GM11168 (cell line): ENCODE results near the gene HGFAC.

Experiments used
- in situ Hi-C: fragments of 300-500 bp; cut with MboI; formaldehyde crosslinking; loops from one replicate; pipeline ENCODE4 v1.12.0; 2022; ENCODE audit warnings: low sequenced_read_pairs; ENCODE audit not compliant: unreplicated experiment

HGFAC gene

DNA sequence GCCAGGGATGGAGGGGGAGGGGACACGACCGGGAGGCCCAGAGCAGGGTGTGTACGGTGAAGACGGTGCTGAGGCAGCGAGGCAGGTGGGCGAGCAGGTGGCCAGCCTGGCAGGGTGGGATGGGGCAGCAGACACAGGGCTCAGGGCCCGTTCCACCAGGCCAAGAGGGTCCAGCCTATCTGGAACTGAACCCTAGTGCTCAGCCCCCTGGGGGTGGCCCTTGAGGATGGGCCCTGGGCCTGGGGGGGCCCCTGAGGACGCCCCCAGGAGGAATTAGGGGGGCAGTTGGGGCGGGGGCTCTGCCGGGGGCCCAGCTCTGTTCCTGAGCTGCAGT, 3.0 kb upstream of the HGFAC start:
- in situ Hi-C loops, result loop anchor here (10.0 kb wide), 1 partner anchor 54 kb away; no protein-coding TSS in a partner anchor

- in situ Hi-C loops, result loop anchor here (10.0 kb wide), 1 partner anchor 55 kb away; no protein-coding TSS in a partner anchor
These were observed 2.4 kb upstream of the HGFAC start for GRCh38 chr4:3439391-3439790.

DNA sequence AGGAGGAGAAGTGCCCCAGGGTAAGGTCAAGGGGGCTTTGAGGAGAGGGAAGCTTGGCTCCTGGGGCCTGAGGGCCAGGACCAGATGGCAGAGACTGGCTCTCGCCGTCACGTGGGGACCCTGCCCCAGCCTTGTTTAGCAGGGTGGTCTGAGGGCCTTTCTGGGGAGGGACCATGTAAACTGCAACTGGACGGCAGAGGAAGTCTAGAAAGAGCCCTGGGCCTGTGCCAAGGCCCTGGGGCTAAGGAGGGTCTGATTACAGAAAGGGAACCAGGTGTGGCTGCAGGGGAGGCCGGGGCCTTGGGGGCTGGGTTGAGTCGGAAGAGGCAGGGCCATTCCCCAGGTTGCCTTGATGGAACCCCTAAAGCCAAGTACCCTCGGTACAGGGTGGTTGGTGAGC, 1.8 kb upstream of the HGFAC start:
- in situ Hi-C loops, result no loop called here

DNA sequence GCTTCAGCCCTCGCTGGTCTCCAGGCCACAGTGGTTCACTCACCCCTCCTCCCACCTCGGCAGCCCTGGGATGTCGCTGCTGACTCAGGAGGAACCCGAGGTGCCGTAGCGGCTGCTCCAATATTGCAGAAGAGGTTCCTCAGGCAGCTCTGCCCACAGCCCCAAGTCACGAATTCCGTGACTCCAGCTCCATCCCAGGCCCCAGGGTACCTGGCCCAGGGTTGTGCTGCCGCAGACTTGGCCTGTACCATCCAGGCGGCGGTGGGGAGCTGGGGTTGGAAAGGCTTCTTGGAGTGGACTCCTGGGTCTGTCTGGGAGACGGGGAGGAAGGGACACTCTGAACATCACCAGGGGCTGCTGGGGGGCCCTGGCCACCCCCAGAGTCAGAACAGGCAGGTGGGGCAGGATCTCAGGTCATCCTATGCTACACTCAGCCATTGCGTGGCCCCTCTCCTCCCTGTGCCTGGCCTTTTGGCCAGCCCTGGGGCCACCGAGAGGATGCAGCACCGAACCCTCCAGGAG, 728 bp upstream of the HGFAC start:
- in situ Hi-C loops, result no loop called here

- in situ Hi-C loops, result no loop called here
These were observed 741 bp downstream of the HGFAC start for GRCh38 chr4:3442460-3442958.

- in situ Hi-C loops, result no loop called here
These were observed 1.4 kb downstream of the HGFAC start for GRCh38 chr4:3442959-3443749.

DNA sequence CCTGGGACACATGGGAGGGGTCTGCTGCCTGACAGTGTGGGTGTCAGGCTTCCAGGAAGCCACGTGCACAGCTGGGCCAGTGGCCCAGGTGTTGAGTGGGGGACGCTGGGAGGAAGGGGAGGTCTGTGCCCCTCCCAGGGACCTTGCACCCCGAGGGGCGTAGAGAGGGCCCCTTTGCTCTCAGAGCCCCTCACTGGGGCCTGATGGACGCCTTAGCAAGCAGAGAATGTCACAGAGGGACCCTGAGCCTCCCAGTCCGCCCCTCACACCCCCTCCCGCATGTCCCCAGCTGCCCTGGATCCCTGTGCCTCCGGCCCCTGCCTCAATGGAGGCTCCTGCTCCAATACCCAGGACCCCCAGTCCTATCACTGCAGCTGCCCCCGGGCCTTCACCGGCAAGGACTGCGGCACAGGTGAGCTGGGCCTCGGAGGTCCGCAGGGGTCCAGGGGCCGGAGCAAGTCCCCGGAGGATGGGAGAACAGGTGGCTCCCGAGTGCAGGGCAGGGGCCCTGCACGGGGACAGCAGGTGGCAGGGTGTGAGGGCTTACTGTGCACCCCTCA, 2.1 kb downstream of the HGFAC start:
- in situ Hi-C loops, result no loop called here

- in situ Hi-C loops, result loop anchor here (5.0 kb wide), 1 partner anchor 92 kb away; no protein-coding TSS in a partner anchor
These were observed 2.8 kb downstream of the HGFAC start for GRCh38 chr4:3444351-3445110.

DNA sequence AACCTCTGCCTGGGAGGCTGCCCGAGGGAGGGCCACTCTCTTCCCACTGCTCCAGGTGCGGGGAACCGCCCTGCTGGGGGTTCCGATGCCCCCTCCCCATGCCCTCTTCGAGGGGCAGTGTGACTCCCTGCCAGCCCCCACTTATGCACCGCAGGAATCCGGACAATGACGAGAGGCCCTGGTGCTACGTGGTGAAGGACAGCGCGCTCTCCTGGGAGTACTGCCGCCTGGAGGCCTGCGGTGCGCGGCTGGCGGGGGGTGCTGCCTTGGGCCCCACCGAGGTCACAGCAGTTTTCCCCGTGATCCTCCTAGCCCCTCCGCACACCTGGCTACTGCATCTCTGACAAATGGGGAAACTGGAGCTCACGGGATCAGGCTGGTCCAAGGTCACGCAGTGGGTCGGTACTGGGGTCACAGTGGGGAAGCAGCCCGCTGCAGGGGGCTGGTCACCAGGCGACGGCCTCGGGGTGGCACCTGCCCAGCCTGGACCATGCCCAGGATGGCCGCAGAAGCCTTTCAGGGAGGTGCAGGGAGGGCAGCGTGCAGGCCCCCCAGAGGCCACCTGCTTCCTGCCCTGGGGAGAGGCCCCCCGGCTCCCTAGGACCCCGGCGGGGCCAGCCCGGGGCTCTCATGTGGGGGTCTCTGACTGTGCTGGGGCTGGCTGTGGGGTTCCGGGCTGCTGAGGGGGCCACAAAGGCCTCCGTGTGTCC, 3.5 kb downstream of the HGFAC start:
- in situ Hi-C loops, result loop anchor here (5.0 kb wide), 1 partner anchor 93 kb away; no protein-coding TSS in a partner anchor

DNA sequence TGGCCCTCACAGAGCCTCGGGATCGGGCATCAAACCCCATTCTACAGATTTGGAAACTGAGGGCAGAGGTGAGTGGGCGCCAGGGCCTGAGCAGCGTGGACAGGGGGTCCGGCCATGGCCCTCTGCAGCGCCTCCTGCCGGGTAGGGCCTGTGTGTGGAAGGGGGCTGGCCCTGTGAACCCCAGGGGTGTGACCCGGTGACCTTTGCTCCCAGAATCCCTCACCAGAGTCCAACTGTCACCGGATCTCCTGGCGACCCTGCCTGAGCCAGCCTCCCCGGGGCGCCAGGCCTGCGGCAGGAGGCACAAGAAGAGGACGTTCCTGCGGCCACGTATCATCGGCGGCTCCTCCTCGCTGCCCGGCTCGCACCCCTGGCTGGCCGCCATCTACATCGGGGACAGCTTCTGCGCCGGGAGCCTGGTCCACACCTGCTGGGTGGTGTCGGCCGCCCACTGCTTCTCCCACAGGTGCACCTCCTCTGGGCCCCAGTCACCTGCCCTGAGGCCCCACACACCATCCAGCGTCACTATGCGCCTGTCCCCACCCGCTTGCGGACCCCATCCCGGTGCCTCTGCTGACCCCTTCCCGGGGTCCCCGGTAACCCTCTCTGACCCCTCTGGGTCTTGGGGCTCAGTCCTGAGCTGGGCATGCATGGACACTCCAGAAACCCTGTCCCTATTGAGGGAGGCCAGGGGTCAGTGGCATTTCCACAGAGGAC, 4.2 kb downstream of the HGFAC start:
- in situ Hi-C loops, result loop anchor here (5.0 kb wide), 1 partner anchor 94 kb away; no protein-coding TSS in a partner anchor

DNA sequence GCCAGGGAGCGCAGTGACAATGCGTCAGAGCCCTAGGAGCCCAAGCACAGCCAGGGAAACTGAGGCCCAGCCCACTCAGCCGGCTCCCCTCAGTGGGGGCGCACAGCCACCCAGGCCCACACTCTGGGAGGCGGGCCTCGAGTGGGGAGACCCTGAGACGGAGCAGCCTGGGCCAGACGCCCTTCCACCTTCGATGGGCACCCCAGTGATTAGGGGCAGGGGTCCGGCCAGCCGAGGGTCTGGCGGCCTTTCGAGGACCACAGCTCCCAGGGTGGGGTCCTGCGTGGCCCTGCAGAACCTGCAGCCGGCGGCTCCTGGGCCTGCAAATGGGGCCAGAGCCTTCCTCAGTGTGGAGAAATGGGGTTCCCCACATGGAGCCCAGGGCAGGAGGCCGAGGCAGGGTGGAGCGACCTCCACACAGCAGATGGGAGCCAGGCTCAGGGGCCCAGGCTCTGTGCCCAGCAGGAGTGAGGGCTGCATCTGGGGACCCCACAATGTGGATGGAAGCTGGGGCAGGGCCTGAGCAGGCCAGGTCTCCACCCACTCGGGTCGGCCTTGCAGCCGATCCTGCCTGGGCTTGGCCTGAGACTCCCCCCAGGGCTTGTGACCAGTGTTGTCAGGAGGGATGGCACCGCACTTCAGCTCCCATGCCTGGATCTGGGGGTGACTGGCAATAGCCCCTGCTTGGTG, 5.0 kb downstream of the HGFAC start:
- in situ Hi-C loops, result loop anchor here (5.0 kb wide), 1 partner anchor 94 kb away; no protein-coding TSS in a partner anchor

DNA sequence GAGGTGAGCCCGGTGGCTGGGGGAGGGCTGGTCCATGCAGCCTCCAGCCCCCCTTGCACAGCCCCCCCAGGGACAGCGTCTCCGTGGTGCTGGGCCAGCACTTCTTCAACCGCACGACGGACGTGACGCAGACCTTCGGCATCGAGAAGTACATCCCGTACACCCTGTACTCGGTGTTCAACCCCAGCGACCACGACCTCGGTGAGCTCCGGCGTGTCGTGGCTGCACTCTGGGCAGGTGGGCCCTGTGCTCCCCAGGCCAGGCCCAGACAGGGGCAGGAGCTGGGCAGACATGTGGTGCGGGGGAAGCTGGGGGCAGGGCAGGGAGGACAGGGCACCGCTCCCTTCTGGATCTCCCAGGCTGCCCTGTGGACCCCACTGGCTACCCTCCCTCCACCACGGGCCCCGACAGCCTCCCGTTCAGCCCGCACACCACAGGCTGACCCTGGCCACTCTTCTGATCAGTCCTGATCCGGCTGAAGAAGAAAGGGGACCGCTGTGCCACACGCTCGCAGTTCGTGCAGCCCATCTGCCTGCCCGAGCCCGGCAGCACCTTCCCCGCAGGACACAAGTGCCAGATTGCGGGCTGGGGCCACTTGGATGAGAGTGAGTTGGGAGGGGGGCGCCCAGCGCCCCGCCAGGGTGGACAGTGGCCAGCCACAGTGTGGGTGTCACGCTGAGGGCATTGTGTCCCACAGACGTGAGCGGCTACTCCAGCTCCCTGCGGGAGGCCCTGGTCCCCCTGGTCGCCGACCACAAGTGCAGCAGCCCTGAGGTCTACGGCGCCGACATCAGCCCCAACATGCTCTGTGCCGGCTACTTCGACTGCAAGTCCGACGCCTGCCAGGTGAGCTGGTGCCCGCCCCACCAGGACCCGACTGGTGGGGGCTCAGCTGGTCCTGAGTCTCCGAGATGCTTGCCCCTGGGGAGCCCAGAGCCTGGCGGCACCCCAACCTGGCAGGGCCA, 5.9 kb downstream of the HGFAC start:
- in situ Hi-C loops, result loop anchor here (5.0 kb wide), 1 partner anchor 95 kb away; no protein-coding TSS in a partner anchor

DNA sequence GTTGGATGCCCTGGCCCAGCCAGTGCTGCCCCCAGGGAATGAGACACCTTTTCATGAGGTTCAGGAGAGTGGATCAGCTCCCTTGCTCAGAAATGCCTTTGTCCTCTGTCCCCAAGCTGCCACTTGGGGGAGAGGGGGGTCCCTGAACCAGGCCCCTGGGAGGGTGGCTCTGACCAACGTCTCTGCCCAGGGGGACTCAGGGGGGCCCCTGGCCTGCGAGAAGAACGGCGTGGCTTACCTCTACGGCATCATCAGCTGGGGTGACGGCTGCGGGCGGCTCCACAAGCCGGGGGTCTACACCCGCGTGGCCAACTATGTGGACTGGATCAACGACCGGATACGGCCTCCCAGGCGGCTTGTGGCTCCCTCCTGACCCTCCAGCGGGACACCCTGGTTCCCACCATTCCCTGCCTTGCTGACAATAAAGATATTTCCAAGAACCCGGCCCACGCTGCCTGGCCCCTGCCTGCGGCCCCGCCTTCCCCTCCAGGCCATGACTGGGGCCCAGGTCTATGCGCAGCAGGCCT, 7.3 kb downstream of the HGFAC start:
- in situ Hi-C loops, result loop anchor here (5.0 kb wide), 1 partner anchor 97 kb away; no protein-coding TSS in a partner anchor

- in situ Hi-C loops, result loop anchor here (5.0 to 10.0 kb wide), 2 partner anchors 98 to 115 kb away; no protein-coding TSS in a partner anchor
These were observed 8.1 kb downstream of the HGFAC start for GRCh38 chr4:3449574-3450534.

- in situ Hi-C loops, result loop anchor here (10.0 kb wide), 1 partner anchor 116 kb away; no protein-coding TSS in a partner anchor
These were observed 8.9 kb downstream of the HGFAC start for GRCh38 chr4:3450643-3451042.

GRCh38 chr4:3451956-3452355, 10.2 kb downstream of the HGFAC start:
- in situ Hi-C loops, result loop anchor here (10.0 kb wide), 1 partner anchor 117 kb away; no protein-coding TSS in a partner anchor
